HCEC 1CT (cell line): ENCODE measurements around the gene TATDN2.
"Not testable (repeated sequence)": the region's sequence is repeated elsewhere in the genome, so short reads cannot be mapped to it uniquely, and the experiment has no call there.

Source experiments
- DNase-seq: peaks from one replicate; pipeline ENCODE4 v3.0.0-alpha.2; 2017

TATDN2 gene

GRCh38 chr3:10292505-10293419, 44.5 kb downstream of the TATDN2 start, which contains the start of gene GHRL:
Gene GHRL (minus strand): TSS chr3:10292947. CDS start chr3:10290180, 2,767 bp downstream.
- DNase-seq: no peak

- no peak for DNase-seq
These were observed 45.8 kb downstream of the TATDN2 start for GRCh38 chr3:10294030-10294586.

GRCh38 chr3:10298064-10298463, 49.8 kb downstream of the TATDN2 start:
- DNase-seq: not testable (repeated sequence)

- no peak for DNase-seq
These were observed 50.9 kb downstream of the TATDN2 start for GRCh38 chr3:10299175-10299574.

GRCh38 chr3:10299679-10300078, 51.4 kb downstream of the TATDN2 start:
- no peak for DNase-seq

- no peak for DNase-seq
These were observed 51.8 kb downstream of the TATDN2 start for GRCh38 chr3:10300087-10300486.

- DNase-seq: no peak
These were observed 54.8 kb downstream of the TATDN2 start for GRCh38 chr3:10303105-10303504.

- DNase-seq: no peak
These were observed 55.5 kb downstream of the TATDN2 start for GRCh38 chr3:10303785-10304184.

- DNase-seq: no peak
These were observed 56.6 kb downstream of the TATDN2 start for GRCh38 chr3:10304905-10305304.

GRCh38 chr3:10305331-10305902, 57.2 kb downstream of the TATDN2 start:
- no peak for DNase-seq

- DNase-seq: no peak
These were observed 57.9 kb downstream of the TATDN2 start for GRCh38 chr3:10306156-10306555.

GRCh38 chr3:10308678-10309077, 60.4 kb downstream of the TATDN2 start:
- DNase-seq: no peak

- DNase-seq: no peak
These were observed 61.5 kb downstream of the TATDN2 start for GRCh38 chr3:10309736-10310135.

- peak; percentile 64 for DNase-seq
These were observed 62.3 kb downstream of the TATDN2 start for GRCh38 chr3:10310578-10310977.

GRCh38 chr3:10311710-10312109, 63.5 kb downstream of the TATDN2 start:
- DNase-seq: no peak

GRCh38 chr3:10312391-10312790, 64.1 kb downstream of the TATDN2 start:
- DNase-seq: no peak

- no peak for DNase-seq
These were observed 64.6 kb downstream of the TATDN2 start for GRCh38 chr3:10312861-10313260.

- no peak for DNase-seq
These were observed 66.8 kb downstream of the TATDN2 start for GRCh38 chr3:10315101-10315500.

GRCh38 chr3:10315771-10316344, 67.6 kb downstream of the TATDN2 start:
- no peak for DNase-seq

GRCh38 chr3:10317311-10317960, 69.2 kb downstream of the TATDN2 start:
- DNase-seq: no peak

GRCh38 chr3:10317961-10318350, 69.7 kb downstream of the TATDN2 start:
- no peak for DNase-seq

GRCh38 chr3:10319251-10319650, 71.0 kb downstream of the TATDN2 start:
- DNase-seq: no peak

- DNase-seq: no peak
These were observed 71.5 kb downstream of the TATDN2 start for GRCh38 chr3:10319804-10320203.
